ENCODE measurements around the gene ITPKA.
A peak's percentile ranks its signal among the peaks of the same experiment; 100 is the strongest.

Gene ITPKA

GRCh38 chr15:41490355-41490754, 3.3 kb upstream of the ITPKA start:
- DNase-seq (ENCODE audit: low read depth, low spot score) = peak; percentile 21

GRCh38 chr15:41491889-41492288, 1.8 kb upstream of the ITPKA start:
- DNase-seq (ENCODE audit: low read depth, low spot score) = no peak

DNA sequence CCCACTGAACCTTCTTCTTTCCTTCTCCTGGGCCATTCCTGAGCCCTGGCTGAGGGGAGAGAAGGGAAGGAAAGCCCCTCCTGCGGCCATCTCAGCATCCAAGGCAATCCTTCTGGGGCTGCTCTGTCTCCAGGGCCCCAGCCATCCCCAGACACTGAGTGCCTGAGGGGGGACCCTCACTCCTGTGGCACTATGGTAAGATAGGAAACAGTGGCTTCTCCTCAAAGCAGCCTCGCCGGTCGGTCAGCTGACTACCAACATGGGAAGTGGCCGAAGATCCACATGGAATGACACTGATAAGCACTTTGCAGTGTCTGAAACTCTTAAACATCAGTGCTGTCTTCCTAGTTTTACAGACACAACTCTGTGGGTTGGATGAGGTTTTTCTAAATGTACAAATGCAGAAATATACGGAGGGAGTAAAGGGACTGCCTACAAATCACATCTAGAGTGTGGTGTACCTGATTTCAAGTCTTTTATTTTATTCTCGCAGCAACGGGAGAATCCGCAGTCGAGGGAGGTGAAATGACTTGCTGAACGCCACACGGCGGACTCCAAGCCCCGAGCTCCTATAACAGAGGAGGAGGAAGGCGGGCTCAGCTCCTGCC, 973 bp upstream of the ITPKA start:
- DNase-seq (ENCODE audit: low read depth, low spot score) = no peak

DNA sequence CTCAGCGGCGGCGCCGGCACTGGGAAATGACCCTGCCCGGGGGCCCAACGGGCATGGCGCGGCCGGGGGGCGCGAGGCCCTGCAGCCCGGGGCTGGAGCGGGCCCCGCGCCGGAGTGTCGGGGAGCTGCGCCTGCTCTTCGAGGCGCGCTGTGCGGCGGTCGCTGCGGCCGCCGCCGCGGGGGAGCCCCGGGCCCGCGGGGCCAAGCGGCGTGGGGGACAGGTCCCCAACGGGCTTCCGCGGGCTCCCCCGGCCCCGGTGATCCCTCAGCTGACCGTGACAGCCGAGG, 172 bp downstream of the ITPKA start:
- no peak for DNase-seq (ENCODE audit: low read depth, low spot score)

DNA sequence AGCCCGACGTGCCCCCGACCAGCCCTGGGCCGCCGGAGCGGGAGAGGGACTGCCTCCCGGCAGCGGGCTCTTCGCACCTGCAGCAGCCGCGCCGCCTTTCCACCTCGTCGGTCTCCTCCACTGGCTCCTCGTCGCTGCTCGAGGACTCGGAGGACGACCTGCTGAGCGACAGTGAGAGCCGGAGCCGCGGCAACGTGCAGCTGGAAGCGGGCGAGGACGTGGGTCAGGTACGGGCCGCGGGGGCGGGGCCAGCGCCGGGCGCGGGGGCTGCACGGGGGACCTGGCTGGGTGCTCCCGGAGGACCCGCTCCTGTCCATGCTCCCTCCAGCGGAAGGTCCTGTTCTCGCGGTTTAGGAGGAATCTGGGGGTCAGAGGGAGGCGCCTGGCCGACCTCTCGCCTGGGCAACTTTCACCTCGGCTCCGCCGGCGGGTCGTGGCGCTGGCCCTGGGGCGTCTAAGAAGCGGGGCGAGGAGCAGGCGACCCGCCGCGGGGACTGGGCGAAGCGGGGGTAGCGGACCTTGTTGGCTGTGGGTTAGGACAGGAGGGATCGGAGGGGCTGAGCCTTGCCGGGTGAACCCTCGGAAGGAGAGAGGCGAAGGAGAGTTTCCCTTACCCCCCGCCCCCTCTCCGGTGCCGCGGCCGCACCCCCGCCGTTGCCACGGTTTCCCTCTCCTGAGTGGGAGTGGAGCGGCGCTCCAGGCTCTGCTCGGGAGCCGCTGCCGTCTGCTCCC, 682 bp downstream of the ITPKA start:
- peak; percentile 43 for DNase-seq (ENCODE audit: low read depth, low spot score)

DNA sequence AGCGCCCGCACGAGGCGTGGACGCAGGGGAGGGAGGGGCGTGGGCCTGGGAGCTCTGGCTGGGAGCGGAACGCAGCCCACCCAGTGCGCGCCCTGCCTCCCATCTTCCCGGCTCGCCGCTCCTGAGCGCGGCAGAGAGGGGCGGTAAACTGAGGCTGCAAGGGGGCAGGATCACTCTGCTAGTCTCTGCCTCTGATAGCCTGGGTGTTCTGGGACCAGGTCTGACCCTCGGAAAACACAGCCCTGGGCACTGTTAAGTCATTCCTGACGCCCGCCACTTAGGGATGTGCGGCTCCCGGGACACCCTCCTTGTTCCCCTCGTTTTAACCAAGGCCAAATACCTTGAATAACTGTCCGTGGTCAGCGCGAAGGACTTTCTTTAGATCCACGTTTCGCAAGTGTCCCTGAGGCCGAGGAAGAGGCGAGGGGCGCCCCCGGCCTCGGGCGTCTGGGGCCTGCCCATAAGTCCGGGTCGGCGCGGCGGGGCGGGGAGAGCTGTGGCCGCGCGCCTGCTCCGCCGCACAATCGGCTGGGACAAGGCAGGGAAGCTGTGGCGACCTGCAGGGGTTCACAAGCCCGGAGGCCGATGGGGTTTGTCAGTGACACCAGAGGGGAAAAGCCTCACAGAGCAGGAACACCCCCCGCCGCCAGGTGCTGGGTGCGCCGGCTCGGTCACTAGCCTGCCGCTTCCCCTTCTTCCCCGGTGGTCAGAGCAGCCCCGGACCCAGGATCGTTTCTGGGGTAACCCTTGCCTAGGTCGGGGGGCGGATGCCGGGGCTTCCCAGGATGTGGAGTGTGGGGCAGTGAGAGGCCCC, 1.5 kb downstream of the ITPKA start:
- peak; percentile 41 for DNase-seq (ENCODE audit: low read depth, low spot score)

- DNase-seq (ENCODE audit: low read depth, low spot score) = peak; percentile 73
These were observed 2.3 kb downstream of the ITPKA start for GRCh38 chr15:41495736-41496599.

DNA sequence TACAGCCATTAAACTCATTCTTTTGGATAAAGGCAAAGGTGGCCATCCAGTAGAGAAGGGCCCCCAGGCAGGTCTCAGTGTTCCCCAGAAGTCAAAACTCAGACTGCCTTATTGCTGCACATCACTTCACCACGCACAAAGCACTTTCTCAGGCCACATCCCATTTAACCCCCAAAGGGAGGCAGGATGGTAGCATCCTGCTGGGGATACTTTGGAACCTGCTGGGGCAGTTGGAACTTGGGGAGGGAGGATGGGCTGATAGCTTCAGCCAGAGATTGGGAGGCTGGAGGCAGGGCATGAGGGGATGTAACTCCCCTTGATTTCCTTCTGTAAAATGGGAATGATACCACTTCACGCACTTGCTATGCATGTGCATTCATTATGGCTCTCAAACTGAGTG, 5.0 kb downstream of the ITPKA start:
- DNase-seq (ENCODE audit: low read depth, low spot score) = no peak

DNA sequence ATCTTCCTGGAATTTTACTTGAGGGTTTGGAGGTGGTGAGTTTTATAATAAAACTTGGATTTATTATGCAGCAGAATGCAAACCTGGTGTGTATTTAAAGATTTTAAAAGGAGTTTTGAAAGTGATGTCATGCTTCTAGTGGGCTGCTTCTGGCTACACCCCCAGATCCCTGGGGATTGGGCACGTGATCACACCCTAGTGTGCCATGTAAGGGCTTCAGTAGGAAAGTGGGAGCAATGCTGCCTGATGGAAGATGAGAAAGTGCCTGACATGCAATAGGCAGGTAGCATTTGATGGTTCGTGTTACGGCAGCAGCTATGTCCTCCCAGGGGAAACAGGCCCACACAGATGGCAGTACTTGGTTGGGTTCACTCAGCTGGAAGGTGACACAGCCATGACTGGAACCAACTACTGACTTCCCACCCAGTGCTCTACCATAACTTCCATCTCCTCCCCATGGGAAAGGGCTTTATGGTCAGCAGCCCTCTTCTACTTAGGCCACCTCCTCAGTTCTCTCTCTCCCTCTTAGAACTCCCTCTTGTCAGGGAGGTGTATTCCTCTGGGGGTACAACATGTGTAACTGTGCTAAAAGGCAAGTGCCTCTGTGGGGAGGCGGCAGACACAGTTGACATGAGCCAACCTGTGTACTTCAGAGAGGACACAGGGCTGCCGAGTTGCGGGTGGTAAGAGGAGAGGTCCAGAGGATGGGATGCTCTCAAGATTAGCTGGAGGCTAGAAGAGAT, 5.6 kb downstream of the ITPKA start:
- DNase-seq (ENCODE audit: low read depth, low spot score) = no peak

- peak; percentile 54 for DNase-seq (ENCODE audit: low read depth, low spot score)
These were observed 7.7 kb downstream of the ITPKA start for GRCh38 chr15:41501191-41501917.

- peak; percentile 28 for DNase-seq (ENCODE audit: low read depth, low spot score)
These were observed 8.5 kb downstream of the ITPKA start for GRCh38 chr15:41501931-41502794.

DNA sequence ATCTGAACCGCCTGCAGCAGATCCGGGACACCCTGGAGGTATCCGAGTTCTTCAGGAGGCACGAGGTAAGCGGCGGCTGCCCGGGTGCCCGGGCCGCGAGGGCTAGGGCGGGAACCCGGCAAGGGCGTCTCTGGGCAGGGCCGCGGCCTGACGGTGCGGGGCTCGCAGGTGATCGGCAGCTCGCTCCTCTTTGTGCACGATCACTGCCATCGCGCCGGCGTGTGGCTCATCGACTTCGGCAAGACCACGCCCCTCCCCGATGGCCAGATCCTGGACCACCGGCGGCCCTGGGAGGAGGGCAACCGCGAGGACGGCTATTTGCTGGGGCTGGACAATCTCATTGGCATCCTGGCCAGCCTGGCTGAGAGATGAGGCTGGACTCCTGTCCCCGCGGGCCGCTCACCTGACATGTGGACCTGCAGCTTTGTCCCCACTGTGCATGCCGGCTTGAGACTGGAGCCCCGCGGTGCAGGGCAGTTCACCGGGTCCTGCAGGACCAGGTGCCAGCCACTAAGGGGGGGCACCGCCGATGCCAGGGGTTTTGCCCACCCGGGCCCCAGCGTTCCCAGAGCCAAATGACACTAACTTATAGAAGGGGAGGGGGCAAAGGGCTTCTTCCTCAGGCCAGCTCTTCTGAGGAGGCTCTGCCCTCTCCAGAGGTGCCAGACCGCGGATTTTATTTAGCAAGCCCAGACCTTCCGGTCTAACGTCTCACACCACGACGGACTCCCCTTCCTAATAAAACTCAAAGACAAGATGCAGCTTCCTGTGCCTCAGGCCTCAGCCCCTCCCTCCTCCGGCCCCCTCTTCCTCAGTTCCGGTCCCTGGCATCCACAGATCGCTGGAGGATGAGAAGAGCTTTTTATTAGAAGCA, 9.4 kb downstream of the ITPKA start:
- DNase-seq (ENCODE audit: low read depth, low spot score) = peak; percentile 32

DNA sequence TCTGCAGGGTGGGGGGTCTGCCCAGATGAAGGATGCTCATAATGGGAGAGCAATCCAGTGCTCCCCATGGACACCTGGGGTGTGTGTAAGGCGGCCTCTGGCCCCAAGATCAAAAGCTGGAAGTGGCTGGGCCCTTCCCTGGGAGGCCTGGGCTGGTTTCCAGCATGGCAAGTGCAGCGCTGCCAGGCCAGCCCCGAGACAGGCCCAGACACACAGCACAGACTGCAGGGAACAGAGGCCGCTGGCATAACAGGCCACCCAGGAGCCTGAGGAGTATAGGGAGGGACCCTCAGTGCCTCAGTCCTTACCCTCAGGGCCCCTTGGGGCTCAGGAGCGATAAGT, 10.0 kb downstream of the ITPKA start:
- no peak for DNase-seq (ENCODE audit: low read depth, low spot score)

DNA sequence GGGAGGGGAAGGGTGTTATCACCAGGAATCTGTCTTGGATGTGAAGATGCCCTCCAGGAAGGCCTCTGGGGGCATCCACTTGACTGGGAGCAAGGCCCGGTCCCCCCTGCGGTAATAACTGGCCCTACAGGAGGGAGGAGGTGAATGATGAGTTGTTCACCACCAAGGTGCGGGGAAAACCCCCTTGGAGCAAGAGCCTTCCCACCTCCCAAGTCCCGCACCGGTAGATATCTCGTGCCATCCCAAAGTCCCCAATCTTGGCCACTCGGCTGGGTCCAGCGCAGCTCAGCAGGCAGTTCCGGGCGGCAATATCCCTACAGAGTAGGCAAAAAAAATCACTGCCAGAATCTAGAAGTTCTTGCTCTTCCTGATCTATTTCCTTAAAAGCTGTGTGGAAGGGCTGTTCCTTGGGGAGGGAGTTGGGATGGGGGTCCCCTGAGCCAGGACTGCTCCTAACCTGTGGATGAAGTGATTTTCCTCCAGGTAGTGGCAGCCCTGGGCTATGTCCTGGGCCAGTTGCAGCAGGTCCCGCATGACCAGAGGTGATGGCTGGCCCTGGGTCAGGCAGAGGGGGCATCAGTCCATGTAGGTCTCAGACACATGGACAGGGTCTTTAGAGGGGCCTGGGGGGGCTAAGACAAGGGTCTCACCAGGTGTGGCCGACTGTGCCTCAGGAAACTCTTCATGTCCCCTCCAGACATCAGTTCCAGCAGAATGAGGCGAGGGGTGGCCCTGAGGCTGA, 11.2 kb downstream of the ITPKA start:
- DNase-seq (ENCODE audit: low read depth, low spot score) = no peak

GRCh38 chr15:41505776-41506175, 12.1 kb downstream of the ITPKA start:
- no peak for DNase-seq (ENCODE audit: low read depth, low spot score)

GRCh38 chr15:41506796-41507341, 13.2 kb downstream of the ITPKA start:
- peak; percentile 35 for DNase-seq (ENCODE audit: low read depth, low spot score)

- no peak for DNase-seq (ENCODE audit: low read depth, low spot score)
These were observed 14.2 kb downstream of the ITPKA start for GRCh38 chr15:41507820-41508290.

DNA sequence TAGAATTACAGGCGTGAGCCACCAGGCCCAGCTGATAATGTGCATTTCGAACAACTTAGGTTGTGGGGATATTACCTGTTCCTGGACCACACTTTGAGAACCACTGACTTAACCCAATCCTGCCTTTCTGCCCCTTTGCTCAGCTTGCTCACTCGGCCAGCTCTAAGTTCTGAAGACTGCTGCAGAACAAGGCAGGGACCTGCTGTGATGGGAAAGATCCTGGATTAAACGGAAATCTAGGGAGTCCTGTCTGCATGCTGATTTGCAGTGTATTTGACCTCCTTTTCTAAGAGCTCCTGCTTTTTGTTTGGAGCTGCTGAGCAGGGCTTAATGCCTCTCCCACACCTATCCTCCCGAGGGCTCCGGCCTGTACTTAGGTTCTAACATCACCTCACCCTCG, 17.1 kb downstream of the ITPKA start:
- no peak for DNase-seq (ENCODE audit: low read depth, low spot score)
